SU-DHL-6 (cell line): ENCODE results near the gene P3H1.

ENCODE experiments used
- EZH2phosphoT487 ChIP-seq: fragments of 200-600 bp; sonication (generic), shearing (Covaris generic); conservative IDR thresholded peaks from 2 replicates; pipeline ENCODE4 v1.6.1; 2018; ENCODE audit warnings: mild to moderate bottlenecking, antibody characterized with exemption, low read length, moderate library complexity, mixed read lengths
- TF ChIP-seq, protein P1 (sequence below): fragments of 200-600 bp; sonication (generic); IDR thresholded peaks from one replicate; pipeline ENCODE4 v1.5.1; 2017; ENCODE audit warnings: antibody characterized with exemption, mild to moderate bottlenecking, low read length, moderate library complexity; ENCODE audit not compliant: insufficient read depth, poor library complexity, severe bottlenecking

DNA sequence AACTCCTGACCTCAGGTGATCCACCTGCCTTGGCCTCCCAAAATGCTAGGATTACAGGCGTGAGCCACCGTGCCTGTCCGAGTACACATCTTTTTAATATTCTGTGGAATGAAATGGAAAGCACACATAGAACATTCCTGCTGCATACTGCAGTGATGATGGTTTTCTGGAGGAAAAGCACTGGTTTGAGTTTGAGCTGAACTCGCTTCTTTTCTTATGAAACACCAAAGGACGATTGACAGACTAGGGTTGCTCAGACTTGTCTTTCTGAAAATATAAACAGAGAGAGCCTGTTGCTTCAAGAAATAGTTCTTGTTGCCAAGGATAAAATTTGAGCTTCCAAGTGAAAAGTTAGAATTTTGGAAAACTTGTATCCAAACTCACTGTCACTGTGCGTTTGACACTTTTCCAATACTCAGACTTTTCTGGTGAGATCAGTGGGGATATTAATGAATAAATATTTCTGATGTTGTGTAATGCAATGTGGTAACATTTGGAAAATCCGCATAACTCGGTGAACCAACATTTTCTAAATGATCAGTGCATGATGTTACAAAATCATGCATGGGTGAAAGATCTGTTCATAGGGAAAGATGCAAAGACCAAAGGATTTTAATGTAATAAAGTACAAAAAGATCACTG lies 35.1 kb upstream of the P3H1 start:
- TF ChIP-seq, protein P1, sequence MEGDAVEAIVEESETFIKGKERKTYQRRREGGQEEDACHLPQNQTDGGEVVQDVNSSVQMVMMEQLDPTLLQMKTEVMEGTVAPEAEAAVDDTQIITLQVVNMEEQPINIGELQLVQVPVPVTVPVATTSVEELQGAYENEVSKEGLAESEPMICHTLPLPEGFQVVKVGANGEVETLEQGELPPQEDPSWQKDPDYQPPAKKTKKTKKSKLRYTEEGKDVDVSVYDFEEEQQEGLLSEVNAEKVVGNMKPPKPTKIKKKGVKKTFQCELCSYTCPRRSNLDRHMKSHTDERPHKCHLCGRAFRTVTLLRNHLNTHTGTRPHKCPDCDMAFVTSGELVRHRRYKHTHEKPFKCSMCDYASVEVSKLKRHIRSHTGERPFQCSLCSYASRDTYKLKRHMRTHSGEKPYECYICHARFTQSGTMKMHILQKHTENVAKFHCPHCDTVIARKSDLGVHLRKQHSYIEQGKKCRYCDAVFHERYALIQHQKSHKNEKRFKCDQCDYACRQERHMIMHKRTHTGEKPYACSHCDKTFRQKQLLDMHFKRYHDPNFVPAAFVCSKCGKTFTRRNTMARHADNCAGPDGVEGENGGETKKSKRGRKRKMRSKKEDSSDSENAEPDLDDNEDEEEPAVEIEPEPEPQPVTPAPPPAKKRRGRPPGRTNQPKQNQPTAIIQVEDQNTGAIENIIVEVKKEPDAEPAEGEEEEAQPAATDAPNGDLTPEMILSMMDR: no peak
- no peak for TF ChIP-seq EZH2phosphoT487
